HEK293 (cell line): ENCODE data around the gene DUSP22.

Experiments used
- CTCF ChIA-PET: fragments of 350-600 bp; formaldehyde crosslinking; extraction: SDS; loops from one replicate; lab custom pipeline; 2021; ENCODE audit warnings: antibody characterized with exemption; lab: Yijun Ruan, JAX
- POLR2A ChIA-PET: fragments of 300-600 bp; formaldehyde crosslinking; extraction: SDS; loops from one replicate; lab custom pipeline; 2020; ENCODE audit warnings: antibody characterized with exemption, inconsistent platforms; lab: Yijun Ruan, JAX
- H3K27ac ChIP-seq: fragments of 200-500 bp; sonication (Bioruptor generic); 2 replicates; pipeline ENCODE4 v1.5.1; 2014; ENCODE audit warnings: low read depth, low read length, control low read depth, inconsistent platforms; ENCODE audit errors: extremely low read depth
- H3K36me3 ChIP-seq, 2 experiments: fragments of 200-500 bp in 1 of 2; sonication (Bioruptor generic) in 1 of 2; 1 replicate in 1 of 2; 2 replicates in 1 of 2; pipeline ENCODE4 v1.5.1; 2014 to 2017; ENCODE audit warnings: inconsistent platforms in 2 of 2, low read length in 2 of 2; ENCODE audit not compliant: control insufficient read depth in 2 of 2, insufficient read depth in 1 of 2
- H3K4me1 ChIP-seq: fragments of 200-500 bp; sonication (Bioruptor generic); 2 replicates; pipeline ENCODE4 v1.5.1; 2014; ENCODE audit warnings: mild to moderate bottlenecking, low read length, inconsistent platforms; ENCODE audit not compliant: control insufficient read depth, insufficient read depth
- H3K4me3 ChIP-seq: 2 replicates; pipeline ENCODE4 v1.5.1; 2011; ENCODE audit warnings: low read depth, mild to moderate bottlenecking, control low read depth, low read length, moderate library complexity
- H3K9me3 ChIP-seq: fragments of 200-500 bp; sonication (Bioruptor generic); 2 replicates; pipeline ENCODE4 v1.5.1; 2014; ENCODE audit warnings: low read depth, low read length, inconsistent platforms; ENCODE audit not compliant: control insufficient read depth, insufficient read depth
- GLIS2 ChIP-seq: fragments of 450-650 bp; formaldehyde crosslinking; IDR thresholded peaks from 2 replicates; pipeline ENCODE4 v1.5.1; 2016; ENCODE audit warnings: missing biosample characterization, missing genetic modification characterization
- PRDM10 ChIP-seq: fragments of 450-650 bp; formaldehyde crosslinking; IDR thresholded peaks from 2 replicates; pipeline ENCODE4 v1.5.1; 2016; ENCODE audit warnings: missing biosample characterization, missing genetic modification characterization
- PRDM4 ChIP-seq: fragments of 450-650 bp; formaldehyde crosslinking; IDR thresholded peaks from 2 replicates; pipeline ENCODE4 v1.5.1; 2017; ENCODE audit warnings: missing biosample characterization, missing genetic modification characterization
- SP2 ChIP-seq: fragments of 450-650 bp; formaldehyde crosslinking; IDR thresholded peaks from 2 replicates; pipeline ENCODE4 v1.5.1; 2016; ENCODE audit warnings: missing biosample characterization, missing genetic modification characterization
- TSHZ1 ChIP-seq: fragments of 450-650 bp; formaldehyde crosslinking; IDR thresholded peaks from 2 replicates; pipeline ENCODE4 v1.5.1; 2016; ENCODE audit warnings: missing biosample characterization, missing genetic modification characterization, borderline replicate concordance
- ZBTB1 ChIP-seq: fragments of 450-650 bp; formaldehyde crosslinking; IDR thresholded peaks from 2 replicates; pipeline ENCODE4 v1.5.1; 2016; ENCODE audit warnings: missing biosample characterization, missing genetic modification characterization
- ZBTB48 ChIP-seq: fragments of 450-650 bp; formaldehyde crosslinking; IDR thresholded peaks from 2 replicates; pipeline ENCODE4 v1.5.1; 2016; ENCODE audit warnings: missing biosample characterization, missing genetic modification characterization
- ZNF335 ChIP-seq: fragments of 450-650 bp; formaldehyde crosslinking; conservative IDR thresholded peaks from 2 replicates; pipeline ENCODE4 v1.5.1; 2016; ENCODE audit warnings: missing biosample characterization, missing genetic modification characterization
- ZNF37A ChIP-seq: fragments of 450-650 bp; IDR thresholded peaks from 2 replicates; pipeline ENCODE4 v1.5.1; 2018; ENCODE audit warnings: missing biosample characterization, missing genetic modification characterization
- ZNF48 ChIP-seq: fragments of 450-650 bp; formaldehyde crosslinking; IDR thresholded peaks from 2 replicates; pipeline ENCODE4 v1.5.1; 2016; ENCODE audit warnings: missing biosample characterization, missing genetic modification characterization
- ZNF560 ChIP-seq: fragments of 450-650 bp; formaldehyde crosslinking; IDR thresholded peaks from 2 replicates; pipeline ENCODE4 v1.5.1; 2017; ENCODE audit warnings: missing biosample characterization, missing genetic modification characterization, borderline replicate concordance
- ZNF600 ChIP-seq: fragments of 450-650 bp; formaldehyde crosslinking; IDR thresholded peaks from 2 replicates; pipeline ENCODE4 v1.5.1; 2016; ENCODE audit warnings: missing biosample characterization, missing genetic modification characterization
- ZNF777 ChIP-seq: fragments of 450-650 bp; formaldehyde crosslinking; IDR thresholded peaks from 2 replicates; pipeline ENCODE4 v1.5.1; 2017; ENCODE audit warnings: missing biosample characterization, missing genetic modification characterization, borderline replicate concordance
- ZSCAN16 ChIP-seq: fragments of 450-650 bp; formaldehyde crosslinking; IDR thresholded peaks from 2 replicates; pipeline ENCODE4 v1.5.1; 2016; ENCODE audit warnings: missing biosample characterization, missing genetic modification characterization
- ZSCAN30 ChIP-seq: fragments of 450-650 bp; IDR thresholded peaks from 2 replicates; pipeline ENCODE4 v1.5.1; 2018; ENCODE audit warnings: missing biosample characterization, mild to moderate bottlenecking, missing genetic modification characterization, moderate library complexity
- TF ChIP-seq, protein P1 (sequence below): fragments of 450-650 bp; formaldehyde crosslinking; IDR thresholded peaks from 2 replicates; pipeline ENCODE4 v1.5.1; 2017; ENCODE audit warnings: missing biosample characterization, mild to moderate bottlenecking, missing genetic modification characterization, moderate library complexity
- TF ChIP-seq, protein P2 (sequence below): fragments of 450-650 bp; formaldehyde crosslinking; IDR thresholded peaks from 2 replicates; pipeline ENCODE4 v1.5.1; 2016; ENCODE audit warnings: missing biosample characterization, missing genetic modification characterization
- TF ChIP-seq, protein P3 (sequence below): sonication (generic); formaldehyde crosslinking; IDR thresholded peaks from 2 replicates; pipeline ENCODE4 v1.8.1; 2022; ENCODE audit warnings: mild to moderate bottlenecking, moderate library complexity, missing genetic modification reagents

DUSP22 gene

DNA sequence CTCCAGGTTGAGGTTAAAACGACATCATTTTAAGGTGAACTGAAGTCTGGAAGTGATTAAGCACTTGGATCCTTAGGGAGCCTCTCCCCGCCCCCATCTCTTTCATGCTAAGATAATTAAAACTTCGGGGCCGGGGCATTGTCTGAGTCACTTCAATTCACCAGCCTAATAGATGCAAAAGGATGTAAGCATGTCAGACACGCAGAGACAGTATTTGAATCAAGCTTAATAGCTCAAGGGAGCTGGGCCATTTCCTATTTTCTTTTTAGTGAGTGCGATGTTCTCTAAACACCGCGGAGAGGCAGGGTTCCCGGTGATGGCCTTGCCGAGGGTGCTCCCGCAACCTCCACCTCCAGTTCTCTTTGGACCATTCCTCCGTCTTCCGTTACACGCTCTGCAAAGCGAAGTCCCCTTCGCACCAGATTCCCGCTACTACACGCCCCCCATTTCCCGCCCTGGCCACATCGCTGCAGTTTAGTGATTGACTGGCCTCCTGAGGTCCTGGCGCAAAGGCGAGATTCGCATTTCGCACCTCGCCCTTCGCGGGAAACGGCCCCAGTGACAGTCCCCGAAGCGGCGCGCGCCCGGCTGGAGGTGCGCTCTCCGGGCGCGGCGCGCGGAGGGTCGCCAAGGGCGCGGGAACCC is 98.7 kb downstream of the DUSP22 start (continued):
- peak; percentile 89 for TF ChIP-seq PRDM10 (tag by site-specific recombination)
- TF ChIP-seq TSHZ1 (tag by site-specific recombination): no peak
- TF ChIP-seq ZNF48 (tag by site-specific recombination): no peak
- TF ChIP-seq ZSCAN16 (tag by site-specific recombination): peak; percentile 76
- TF ChIP-seq, protein P1, sequence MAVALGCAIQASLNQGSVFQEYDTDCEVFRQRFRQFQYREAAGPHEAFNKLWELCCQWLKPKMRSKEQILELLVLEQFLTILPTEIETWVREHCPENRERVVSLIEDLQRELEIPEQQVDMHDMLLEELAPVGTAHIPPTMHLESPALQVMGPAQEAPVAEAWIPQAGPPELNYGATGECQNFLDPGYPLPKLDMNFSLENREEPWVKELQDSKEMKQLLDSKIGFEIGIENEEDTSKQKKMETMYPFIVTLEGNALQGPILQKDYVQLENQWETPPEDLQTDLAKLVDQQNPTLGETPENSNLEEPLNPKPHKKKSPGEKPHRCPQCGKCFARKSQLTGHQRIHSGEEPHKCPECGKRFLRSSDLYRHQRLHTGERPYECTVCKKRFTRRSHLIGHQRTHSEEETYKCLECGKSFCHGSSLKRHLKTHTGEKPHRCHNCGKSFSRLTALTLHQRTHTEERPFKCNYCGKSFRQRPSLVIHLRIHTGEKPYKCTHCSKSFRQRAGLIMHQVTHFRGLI (tag by site-specific recombination): no peak

- ChIA-PET POLR2A (interaction anchor here (0.8 kb wide), 1 partner anchor 1032 kb away, joined by 3 read pairs; no protein-coding TSS in a partner anchor), CTCF (interaction anchor here (0.7 to 1.2 kb wide), 3 partner anchors 17 to 34 kb away, joined by 3 read pairs; no protein-coding TSS in a partner anchor)
- Histone ChIP-seq H3K9me3 (no peaks in the 10 kb centered on the region), H3K27ac (no peak within 1 kb of the TSS; the same call in 1 of the 2 replicates), H3K4me3 (peak within 1 kb of the TSS; percentile 23), H3K36me3 (no peaks in the 10 kb centered on the region), H3K4me1 (no peaks in the 10 kb centered on the region; the same call in 1 of the 2 replicates)
- TF ChIP-seq ZNF600 (tag by site-specific recombination) (peak; percentile 76), ZSCAN30 (tag by site-specific recombination) (no peak), PRDM4 (tag by site-specific recombination) (no peak), ZBTB1 (tag by site-specific recombination) (no peak), SP2 (tag by site-specific recombination) (peak; percentile 35), ZNF777 (tag by site-specific recombination) (peak; percentile 44; the same call in 1 of the 2 replicates), ZNF560 (tag by site-specific recombination) (peak; percentile 59; the same call in 1 of the 2 replicates), GLIS2 (tag by site-specific recombination) (peak; percentile 23; the same call in 1 of the 2 replicates), ZNF335 (tag by site-specific recombination) (peak; percentile 88), ZBTB48 (peak; percentile 41; the same call in 1 of the 2 replicates), ZNF37A (tag by site-specific recombination) (no peak)
- TF ChIP-seq, protein P2, sequence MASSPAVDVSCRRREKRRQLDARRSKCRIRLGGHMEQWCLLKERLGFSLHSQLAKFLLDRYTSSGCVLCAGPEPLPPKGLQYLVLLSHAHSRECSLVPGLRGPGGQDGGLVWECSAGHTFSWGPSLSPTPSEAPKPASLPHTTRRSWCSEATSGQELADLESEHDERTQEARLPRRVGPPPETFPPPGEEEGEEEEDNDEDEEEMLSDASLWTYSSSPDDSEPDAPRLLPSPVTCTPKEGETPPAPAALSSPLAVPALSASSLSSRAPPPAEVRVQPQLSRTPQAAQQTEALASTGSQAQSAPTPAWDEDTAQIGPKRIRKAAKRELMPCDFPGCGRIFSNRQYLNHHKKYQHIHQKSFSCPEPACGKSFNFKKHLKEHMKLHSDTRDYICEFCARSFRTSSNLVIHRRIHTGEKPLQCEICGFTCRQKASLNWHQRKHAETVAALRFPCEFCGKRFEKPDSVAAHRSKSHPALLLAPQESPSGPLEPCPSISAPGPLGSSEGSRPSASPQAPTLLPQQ (tag by site-specific recombination): peak; percentile 71
- TF ChIP-seq, protein P3, sequence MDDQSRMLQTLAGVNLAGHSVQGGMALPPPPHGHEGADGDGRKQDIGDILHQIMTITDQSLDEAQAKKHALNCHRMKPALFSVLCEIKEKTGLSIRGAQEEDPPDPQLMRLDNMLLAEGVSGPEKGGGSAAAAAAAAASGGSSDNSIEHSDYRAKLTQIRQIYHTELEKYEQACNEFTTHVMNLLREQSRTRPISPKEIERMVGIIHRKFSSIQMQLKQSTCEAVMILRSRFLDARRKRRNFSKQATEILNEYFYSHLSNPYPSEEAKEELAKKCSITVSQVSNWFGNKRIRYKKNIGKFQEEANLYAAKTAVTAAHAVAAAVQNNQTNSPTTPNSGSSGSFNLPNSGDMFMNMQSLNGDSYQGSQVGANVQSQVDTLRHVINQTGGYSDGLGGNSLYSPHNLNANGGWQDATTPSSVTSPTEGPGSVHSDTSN (CRISPR knock-in tag): no peak
Measured at GRCh38 chr6:391559-392440, 99.5 kb downstream of the DUSP22 start, which contains the start of gene IRF4. TSS of gene IRF4 (plus strand) at chr6:391752. CDS start at chr6:393153, 1,401 bp downstream.
